ENCODE measurements around the gene RTP3.
"Not testable (repeated sequence)": the region's sequence is repeated elsewhere in the genome, so short reads cannot be mapped to it uniquely, and the experiment has no call there.

Gene RTP3

GRCh38 chr3:46535746-46536145 lies 38.0 kb downstream of the RTP3 start:
- DNase-seq (ENCODE audit: insufficient read length, low spot score) (no peak), FAIRE-seq (no peak)
- TF ChIP-seq POLR2A (IDR thresholded peaks at IDR 0.05; ENCODE audit: low read depth, low read length), result no peak

DNA sequence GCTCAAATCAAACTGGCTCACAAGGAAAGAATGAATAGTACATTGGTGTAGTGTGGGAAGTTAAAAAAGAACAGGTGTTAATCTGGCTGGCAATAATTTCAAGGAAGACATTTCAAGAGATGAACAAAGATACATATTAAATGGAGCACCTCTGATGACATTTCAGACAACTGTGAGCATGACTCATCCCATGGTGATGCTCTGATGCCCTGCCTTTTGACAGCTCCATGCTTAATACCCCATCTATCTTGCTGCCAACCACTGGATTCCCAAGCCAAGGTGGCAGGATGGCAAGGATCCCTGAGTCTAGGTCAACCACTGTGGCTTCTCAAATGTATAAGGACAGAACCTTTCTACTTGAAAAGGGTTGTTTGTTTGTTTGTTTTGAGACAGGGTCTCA lies 39.0 kb downstream of the RTP3 start:
- DNase-seq (ENCODE audit: insufficient read length, low spot score), result no peak
- no peak for FAIRE-seq
- TF ChIP-seq POLR2A (IDR thresholded peaks at IDR 0.05; ENCODE audit: low read depth, low read length), result no peak

GRCh38 chr3:46537316-46537715 lies 39.5 kb downstream of the RTP3 start:
- DNase-seq (ENCODE audit: insufficient read length, low spot score) (no peak), FAIRE-seq (no peak)
- TF ChIP-seq POLR2A (IDR thresholded peaks at IDR 0.05; ENCODE audit: low read depth, low read length), result no peak

- no peak for DNase-seq (ENCODE audit: insufficient read length, low spot score)
- no peak for TF ChIP-seq POLR2A (IDR thresholded peaks at IDR 0.05; ENCODE audit: low read depth, low read length)
- no peak for FAIRE-seq
Measured at GRCh38 chr3:46537779-46538178, 40.0 kb downstream of the RTP3 start.

GRCh38 chr3:46538425-46538802 lies 40.6 kb downstream of the RTP3 start:
- not testable (repeated sequence) for FAIRE-seq

GRCh38 chr3:46538803-46539442 lies 41.1 kb downstream of the RTP3 start:
- peak; percentile 30 for DNase-seq (ENCODE audit: insufficient read length, low spot score)
- TF ChIP-seq POLR2A (IDR thresholded peaks at IDR 0.05; ENCODE audit: low read depth, low read length), result no peak

More at GRCh38 chr3:46538425-46538802, 40.6 kb downstream of the RTP3 start:
- not testable (repeated sequence) for DNase-seq (ENCODE audit: insufficient read length, low spot score)

GRCh38 chr3:46539443-46540005 lies 41.7 kb downstream of the RTP3 start:
- no peak for DNase-seq (ENCODE audit: insufficient read length, low spot score)
- no peak for FAIRE-seq
- TF ChIP-seq POLR2A (IDR thresholded peaks at IDR 0.05; ENCODE audit: low read depth, low read length), result no peak

More at GRCh38 chr3:46538803-46539442, 41.1 kb downstream of the RTP3 start:
- FAIRE-seq, result no peak

GRCh38 chr3:46540550-46540949 lies 42.8 kb downstream of the RTP3 start:
- no peak for DNase-seq (ENCODE audit: insufficient read length, low spot score)
- no peak for FAIRE-seq
- TF ChIP-seq POLR2A (IDR thresholded peaks at IDR 0.05; ENCODE audit: low read depth, low read length), result no peak

GRCh38 chr3:46541835-46542234 lies 44.1 kb downstream of the RTP3 start:
- no peak for TF ChIP-seq POLR2A (IDR thresholded peaks at IDR 0.05; ENCODE audit: low read depth, low read length)
- FAIRE-seq (no peak), DNase-seq (ENCODE audit: insufficient read length, low spot score) (no peak)

DNA sequence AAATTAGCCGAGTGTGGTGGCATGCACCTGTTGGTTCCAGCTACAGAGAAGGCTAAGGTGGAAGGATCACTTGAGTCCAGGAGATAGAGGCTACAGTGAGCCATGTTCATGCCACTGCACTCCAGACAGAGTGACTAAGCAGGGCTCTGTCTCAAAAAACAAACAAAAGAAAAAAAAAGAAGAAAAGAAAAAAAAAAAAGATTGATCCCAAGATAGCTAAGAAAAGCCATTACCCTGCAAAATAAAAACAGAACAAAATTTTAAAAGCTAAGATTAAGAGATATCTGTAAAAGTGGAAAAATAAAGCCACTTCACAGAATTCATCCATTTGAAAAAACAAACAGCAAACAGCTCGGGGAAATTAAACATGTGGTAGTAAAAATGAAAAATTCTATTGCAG lies 44.6 kb downstream of the RTP3 start:
- no peak for DNase-seq (ENCODE audit: insufficient read length, low spot score)
- no peak for TF ChIP-seq POLR2A (IDR thresholded peaks at IDR 0.05; ENCODE audit: low read depth, low read length)

DNA sequence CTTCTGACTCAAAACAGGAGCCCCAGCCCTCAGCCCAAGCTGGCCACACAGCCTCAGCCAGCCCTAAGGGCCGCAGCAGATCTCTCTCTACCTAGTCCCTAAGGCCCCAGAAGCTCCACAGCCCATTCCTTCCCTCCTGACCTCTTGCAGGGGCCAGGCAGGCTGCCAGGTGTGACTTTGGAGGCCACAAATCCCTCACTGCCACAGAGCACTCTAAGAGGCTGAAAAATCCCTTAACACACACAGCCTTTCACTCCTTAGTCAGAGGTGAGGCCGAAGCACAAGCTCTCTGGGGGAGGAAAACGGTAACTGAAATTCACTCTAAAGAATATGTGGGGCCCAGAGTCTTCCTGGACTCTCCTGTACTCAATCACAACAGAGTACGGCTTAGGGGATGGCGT lies 45.0 kb downstream of the RTP3 start:
- no peak for FAIRE-seq
- DNase-seq (ENCODE audit: insufficient read length, low spot score), result no peak
- no peak for TF ChIP-seq POLR2A (IDR thresholded peaks at IDR 0.05; ENCODE audit: low read depth, low read length)

More for the DNA sequence above, 44.6 kb downstream of the RTP3 start:
- no peak for FAIRE-seq

DNA sequence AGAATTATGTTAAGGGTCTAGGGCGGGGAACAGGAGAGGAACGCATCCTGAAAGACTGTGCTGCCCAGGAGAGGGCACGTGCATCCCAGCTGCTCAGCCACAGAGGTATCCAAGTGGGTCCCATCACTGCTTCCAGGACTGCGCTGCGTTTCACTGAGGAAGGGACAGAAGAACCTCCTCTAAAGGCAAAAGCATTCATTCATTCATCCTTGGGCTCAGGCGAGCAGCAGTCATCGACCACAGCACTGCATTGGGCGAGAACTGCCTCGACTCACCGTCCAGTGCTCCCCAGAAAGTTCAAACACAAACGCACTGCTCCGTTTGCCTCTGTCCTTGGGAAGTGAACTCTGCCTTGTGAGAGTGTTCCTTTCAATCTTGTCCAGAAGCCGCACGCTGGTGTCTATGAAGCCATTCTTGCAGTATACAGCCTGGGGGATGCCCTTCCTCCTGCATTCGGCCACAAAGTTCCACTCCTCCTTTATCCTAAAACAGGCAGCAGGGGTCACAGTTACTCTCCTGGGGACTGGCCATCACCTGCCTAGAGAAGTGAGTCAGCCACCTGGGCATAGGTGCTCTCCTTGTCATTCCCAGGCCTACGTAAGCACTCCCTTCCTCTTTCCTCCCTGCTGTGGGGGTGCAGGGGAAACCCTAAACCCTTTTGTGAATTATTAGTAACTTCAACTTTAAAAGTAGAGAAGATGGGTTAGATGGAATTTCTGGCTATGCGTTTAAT lies 47.2 kb downstream of the RTP3 start:
- no peak for TF ChIP-seq POLR2A (IDR thresholded peaks at IDR 0.05; ENCODE audit: low read depth, low read length)
- no peak for DNase-seq (ENCODE audit: insufficient read length, low spot score)
- no peak for FAIRE-seq

- no peak for FAIRE-seq
Measured at GRCh38 chr3:46545818-46546630, 48.2 kb downstream of the RTP3 start.

DNA sequence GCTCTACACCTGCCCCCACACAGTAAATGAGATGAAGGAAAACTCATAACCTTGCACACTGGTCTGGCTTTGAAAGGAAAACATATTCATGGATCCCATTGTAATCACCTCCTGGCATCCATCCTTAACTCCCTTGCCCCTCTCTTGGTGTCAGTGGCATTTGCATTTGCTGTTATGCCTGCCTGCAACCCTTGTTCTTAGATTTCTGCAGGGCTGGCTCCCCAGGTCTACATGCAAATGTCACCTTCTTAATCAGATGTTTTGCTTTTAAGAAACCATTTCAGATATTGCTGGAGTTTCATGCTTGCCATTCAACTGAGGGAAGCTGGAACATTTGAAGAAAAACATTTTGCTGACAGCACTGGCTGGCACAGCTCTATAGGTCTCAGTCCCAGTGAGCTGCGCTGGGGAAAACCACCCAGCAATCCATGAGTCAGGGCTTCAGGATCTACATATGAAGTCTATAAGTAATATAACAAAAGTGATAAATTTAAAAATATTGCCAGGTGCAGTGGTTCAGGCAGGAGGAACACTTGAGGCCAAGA lies 49.2 kb downstream of the RTP3 start:
- no peak for FAIRE-seq
- TF ChIP-seq POLR2A (IDR thresholded peaks at IDR 0.05; ENCODE audit: low read depth, low read length), result no peak
- DNase-seq (ENCODE audit: insufficient read length, low spot score), result no peak

More at GRCh38 chr3:46545818-46546630, 48.2 kb downstream of the RTP3 start:
- DNase-seq (ENCODE audit: insufficient read length, low spot score), result no peak
- no peak for TF ChIP-seq POLR2A (IDR thresholded peaks at IDR 0.05; ENCODE audit: low read depth, low read length)

GRCh38 chr3:46548611-46549010 lies 50.8 kb downstream of the RTP3 start:
- not testable (repeated sequence) for FAIRE-seq; DNase-seq (ENCODE audit: insufficient read length, low spot score)

All from H54 (cell line).